ENCODE results near the gene NXPH1. TPM values are rescaled to one million over a fixed set of nuclear protein-coding genes. Genes with fewer than 3 reads are reported as not detected.

Gene NXPH1
- polyA plus RNA-seq, 4 donors: 0.19 TPM; not detected in 3

- peaks cover 0 to 8% (median 0%) of the 10 kb centered on the region in 3 donors for H3K4me1 ChIP-seq (ENCODE audit: control insufficient read depth in 3 of 3, insufficient read depth in 2 of 3, low read depth in 1 of 3, low read length in 2 of 3)
- WGBS, 3 donors: 73 to 85% (median 77%) methylated on average over 1 of the region's 1 CpG
- FAIRE-seq (no peak), DNase-seq (no peak)
- H3K27me3 ChIP-seq (ENCODE audit: control insufficient read depth in 3 of 3, insufficient read depth in 3 of 3, low read length in 3 of 3): peaks cover 11 to 37% (median 29%) of the 10 kb centered on the region in 3 donors
- H3K4me3 ChIP-seq (ENCODE audit: low read depth in 1 of 3, low read length in 3 of 3): no peak overlapping the region
- H3K27ac ChIP-seq (ENCODE audit: low read depth in 1 of 3, low read length in 2 of 3): no peak overlapping the region
- H3K9me3 ChIP-seq (ENCODE audit: control insufficient read depth in 2 of 2, insufficient read depth in 1 of 2, low read depth in 1 of 2, low read length in 1 of 2): no peaks in the 10 kb centered on the region
- H3K36me3 ChIP-seq (ENCODE audit: control insufficient read depth in 3 of 3, insufficient read depth in 2 of 3, low read depth in 1 of 3, low read length in 3 of 3): no peaks in the 10 kb centered on the region
Observed at GRCh38 chr7:8430643-8431042, 2.8 kb upstream of the NXPH1 start.

- WGBS, 3 donors: 3 to 18% (median 14%) methylated on average over 46 of the region's 46 CpGs
- peaks cover 0 to 8% (median 0%) of the 10 kb centered on the region in 3 donors for H3K4me1 ChIP-seq (ENCODE audit: control insufficient read depth in 3 of 3, insufficient read depth in 2 of 3, low read depth in 1 of 3, low read length in 2 of 3)
- peaks cover 0 to 8% of the 10 kb centered on the region in 2 donors for H3K9me3 ChIP-seq (ENCODE audit: control insufficient read depth in 2 of 2, insufficient read depth in 1 of 2, low read depth in 1 of 2, low read length in 1 of 2)
- FAIRE-seq: no peak
- DNase-seq: no peak
- H3K27ac ChIP-seq (ENCODE audit: low read depth in 1 of 3, low read length in 2 of 3): no peak overlapping the region
- peak overlapping the region in 1 of 3 donors; percentile 13 for H3K4me3 ChIP-seq (ENCODE audit: low read depth in 1 of 3, low read length in 3 of 3)
- H3K36me3 ChIP-seq (ENCODE audit: control insufficient read depth in 3 of 3, insufficient read depth in 2 of 3, low read depth in 1 of 3, low read length in 3 of 3): no peaks in the 10 kb centered on the region
- peaks cover 12 to 70% (median 44%) of the 10 kb centered on the region in 3 donors for H3K27me3 ChIP-seq (ENCODE audit: control insufficient read depth in 3 of 3, insufficient read depth in 3 of 3, low read length in 3 of 3)
Observed at GRCh38 chr7:8434290-8435002, 1.0 kb downstream of the NXPH1 start.

- H3K27me3 ChIP-seq (ENCODE audit: control insufficient read depth in 3 of 3, insufficient read depth in 3 of 3, low read length in 3 of 3): peaks cover 12 to 73% (median 47%) of the 10 kb centered on the region in 3 donors
- H3K4me1 ChIP-seq (ENCODE audit: control insufficient read depth in 3 of 3, insufficient read depth in 2 of 3, low read depth in 1 of 3, low read length in 2 of 3): peaks cover 0 to 8% (median 0%) of the 10 kb centered on the region in 3 donors
Observed at GRCh38 chr7:8435095-8435494, 1.7 kb downstream of the NXPH1 start.

GRCh38 chr7:8435590-8436545 lies 2.5 kb downstream of the NXPH1 start:
- Histone ChIP-seq H3K27ac (ENCODE audit: low read depth in 1 of 3, low read length in 2 of 3) (no peak overlapping the region), H3K4me1 (ENCODE audit: control insufficient read depth in 3 of 3, insufficient read depth in 2 of 3, low read depth in 1 of 3, low read length in 2 of 3) (peaks cover 0 to 8% (median 0%) of the 10 kb centered on the region in 3 donors), H3K4me3 (ENCODE audit: low read depth in 1 of 3, low read length in 3 of 3) (no peak overlapping the region), H3K27me3 (ENCODE audit: control insufficient read depth in 3 of 3, insufficient read depth in 3 of 3, low read length in 3 of 3) (peaks cover 12 to 81% (median 54%) of the 10 kb centered on the region in 3 donors), H3K9me3 (ENCODE audit: control insufficient read depth in 2 of 2, insufficient read depth in 1 of 2, low read depth in 1 of 2, low read length in 1 of 2) (peaks cover 0 to 8% of the 10 kb centered on the region in 2 donors), H3K36me3 (ENCODE audit: control insufficient read depth in 3 of 3, insufficient read depth in 2 of 3, low read depth in 1 of 3, low read length in 3 of 3) (no peaks in the 10 kb centered on the region)
- 15 to 19% (median 17%) methylated on average over 33 of the region's 33 CpGs for WGBS, 3 donors
- FAIRE-seq (no peak), DNase-seq (no peak)

More at GRCh38 chr7:8435095-8435494, 1.7 kb downstream of the NXPH1 start:
- 5 to 32% (median 28%) methylated on average over 33 of the region's 33 CpGs for WGBS, 3 donors
- FAIRE-seq (no peak), DNase-seq (no peak)
- no peaks in the 10 kb centered on the region for H3K36me3 ChIP-seq (ENCODE audit: control insufficient read depth in 3 of 3, insufficient read depth in 2 of 3, low read depth in 1 of 3, low read length in 3 of 3)
- H3K4me3 ChIP-seq (ENCODE audit: low read depth in 1 of 3, low read length in 3 of 3): no peak overlapping the region
- H3K27ac ChIP-seq (ENCODE audit: low read depth in 1 of 3, low read length in 2 of 3): no peak overlapping the region
- peaks cover 0 to 8% of the 10 kb centered on the region in 2 donors for H3K9me3 ChIP-seq (ENCODE audit: control insufficient read depth in 2 of 2, insufficient read depth in 1 of 2, low read depth in 1 of 2, low read length in 1 of 2)

- no peak overlapping the region for H3K27ac ChIP-seq (ENCODE audit: low read depth in 1 of 3, low read length in 2 of 3)
- no peaks in the 10 kb centered on the region for H3K36me3 ChIP-seq (ENCODE audit: control insufficient read depth in 3 of 3, insufficient read depth in 2 of 3, low read depth in 1 of 3, low read length in 3 of 3)
- H3K9me3 ChIP-seq (ENCODE audit: control insufficient read depth in 2 of 2, insufficient read depth in 1 of 2, low read depth in 1 of 2, low read length in 1 of 2): peaks cover 0 to 8% of the 10 kb centered on the region in 2 donors
- H3K4me1 ChIP-seq (ENCODE audit: control insufficient read depth in 3 of 3, insufficient read depth in 2 of 3, low read depth in 1 of 3, low read length in 2 of 3): peaks cover 0 to 8% (median 0%) of the 10 kb centered on the region in 3 donors
- peak; percentile 6 to 52 for DNase-seq
- H3K4me3 ChIP-seq (ENCODE audit: low read depth in 1 of 3, low read length in 3 of 3): no peak overlapping the region
- WGBS, 3 donors: 3 to 7% (median 4%) methylated on average over 15 of the region's 15 CpGs
- peaks cover 12 to 90% (median 62%) of the 10 kb centered on the region in 3 donors for H3K27me3 ChIP-seq (ENCODE audit: control insufficient read depth in 3 of 3, insufficient read depth in 3 of 3, low read length in 3 of 3)
- FAIRE-seq: no peak
Observed at GRCh38 chr7:8436965-8437364, 3.6 kb downstream of the NXPH1 start.

GRCh38 chr7:8437606-8438005 lies 4.2 kb downstream of the NXPH1 start:
- DNase-seq: no peak
- H3K27me3 ChIP-seq (ENCODE audit: control insufficient read depth in 3 of 3, insufficient read depth in 3 of 3, low read length in 3 of 3): peaks cover 16 to 91% (median 67%) of the 10 kb centered on the region in 3 donors
- 10 to 18% (median 13%) methylated on average over 8 of the region's 8 CpGs for WGBS, 3 donors
- H3K9me3 ChIP-seq (ENCODE audit: control insufficient read depth in 2 of 2, insufficient read depth in 1 of 2, low read depth in 1 of 2, low read length in 1 of 2): peaks cover 2 to 10% of the 10 kb centered on the region in 2 donors
- H3K27ac ChIP-seq (ENCODE audit: low read depth in 1 of 3, low read length in 2 of 3): no peak overlapping the region
- FAIRE-seq: no peak
- H3K36me3 ChIP-seq (ENCODE audit: control insufficient read depth in 3 of 3, insufficient read depth in 2 of 3, low read depth in 1 of 3, low read length in 3 of 3): no peaks in the 10 kb centered on the region
- peaks cover 0 to 8% (median 0%) of the 10 kb centered on the region in 3 donors for H3K4me1 ChIP-seq (ENCODE audit: control insufficient read depth in 3 of 3, insufficient read depth in 2 of 3, low read depth in 1 of 3, low read length in 2 of 3)
- H3K4me3 ChIP-seq (ENCODE audit: low read depth in 1 of 3, low read length in 3 of 3): no peak overlapping the region

- no peak overlapping the region for H3K27ac ChIP-seq (ENCODE audit: low read depth in 1 of 3, low read length in 2 of 3)
- H3K36me3 ChIP-seq (ENCODE audit: control insufficient read depth in 3 of 3, insufficient read depth in 2 of 3, low read depth in 1 of 3, low read length in 3 of 3): no peaks in the 10 kb centered on the region
- peaks cover 6 to 81% (median 58%) of the 10 kb centered on the region in 3 donors for H3K27me3 ChIP-seq (ENCODE audit: control insufficient read depth in 3 of 3, insufficient read depth in 3 of 3, low read length in 3 of 3)
- H3K4me1 ChIP-seq (ENCODE audit: control insufficient read depth in 3 of 3, insufficient read depth in 2 of 3, low read depth in 1 of 3, low read length in 2 of 3): no peaks in the 10 kb centered on the region
- no peak for FAIRE-seq
- peaks cover 2 to 10% of the 10 kb centered on the region in 2 donors for H3K9me3 ChIP-seq (ENCODE audit: control insufficient read depth in 2 of 2, insufficient read depth in 1 of 2, low read depth in 1 of 2, low read length in 1 of 2)
- no peak for DNase-seq
- 18 to 28% (median 26%) methylated on average over 8 of the region's 8 CpGs for WGBS, 3 donors
- H3K4me3 ChIP-seq (ENCODE audit: low read depth in 1 of 3, low read length in 3 of 3): no peak overlapping the region
Observed at GRCh38 chr7:8440670-8441069, 7.3 kb downstream of the NXPH1 start.

Measured in small intestine (tissue), 7 donors.